MV-4-11 (cell line): ENCODE results near the gene PIANP.

Experiments
- DNase-seq: peaks from one replicate; lab custom pipeline; 2025; lab: John Stamatoyannopoulos, UW

Gene PIANP

DNA sequence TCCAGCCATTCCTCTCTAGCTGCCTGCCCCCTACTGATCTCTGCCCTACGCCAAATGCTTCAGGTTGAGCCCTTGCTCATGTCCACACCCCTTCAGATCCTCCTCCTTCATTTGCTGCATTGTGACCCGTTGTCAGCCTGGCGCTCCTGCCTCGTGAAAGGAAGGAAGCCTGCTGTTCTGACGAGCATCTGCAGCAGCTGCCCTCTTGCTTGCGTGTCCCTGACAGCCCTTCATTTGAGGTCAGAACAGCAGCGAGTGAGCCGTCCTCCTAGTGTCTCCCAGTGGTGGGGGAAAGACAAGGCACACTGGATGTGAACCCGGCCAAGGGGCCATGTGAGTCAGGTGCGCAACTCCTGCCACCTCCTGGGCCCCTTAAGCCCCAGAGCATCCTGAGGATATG, 3.0 kb upstream of the PIANP start:
- no peak for DNase-seq

- peak; percentile 9 for DNase-seq
Observed at GRCh38 chr12:6701078-6701768, 608 bp upstream of the PIANP start.

- DNase-seq, result no peak
Observed at GRCh38 chr12:6699989-6700645, 498 bp downstream of the PIANP start.

- DNase-seq, result no peak
Observed at GRCh38 chr12:6699259-6699988, 1.2 kb downstream of the PIANP start.

GRCh38 chr12:6698352-6699046, 2.1 kb downstream of the PIANP start:
- DNase-seq, result no peak

DNA sequence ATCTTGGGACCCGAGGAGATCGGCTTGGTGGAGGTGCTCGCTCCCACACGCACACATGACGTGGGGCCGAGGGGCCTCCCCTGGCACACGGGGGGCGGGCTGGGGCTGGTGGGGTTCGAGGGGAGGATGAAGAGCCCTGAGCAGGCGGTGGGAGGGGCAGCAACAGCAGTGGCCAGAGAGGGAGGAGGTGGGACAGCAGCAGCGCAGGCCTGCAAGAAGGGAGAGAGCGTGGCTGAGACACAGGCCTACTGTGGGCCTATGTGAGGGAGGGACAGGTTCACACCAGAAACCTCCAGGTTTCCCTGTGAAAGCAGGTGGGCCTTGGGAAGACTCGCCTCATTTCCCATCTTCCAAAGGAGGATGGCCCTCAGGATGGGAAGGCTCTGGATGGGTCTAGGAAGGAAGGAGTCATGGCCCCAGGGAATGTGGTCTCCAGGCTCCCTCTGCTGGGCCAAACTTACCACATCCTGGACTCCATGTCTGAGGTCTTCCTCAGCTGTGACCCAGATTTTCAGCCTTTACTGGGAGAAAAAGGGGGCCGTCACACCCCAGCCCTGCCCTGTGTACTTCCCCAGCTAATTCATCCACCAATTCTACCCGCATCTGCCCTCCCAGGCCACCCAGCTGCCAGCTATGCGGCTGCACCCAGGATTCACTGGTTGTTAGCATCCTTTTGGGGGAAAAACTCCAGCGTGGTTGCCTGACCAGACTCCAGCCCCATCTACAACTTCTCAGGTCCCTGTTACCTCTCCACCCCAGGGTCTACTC, 2.8 kb downstream of the PIANP start:
- DNase-seq, result no peak

DNA sequence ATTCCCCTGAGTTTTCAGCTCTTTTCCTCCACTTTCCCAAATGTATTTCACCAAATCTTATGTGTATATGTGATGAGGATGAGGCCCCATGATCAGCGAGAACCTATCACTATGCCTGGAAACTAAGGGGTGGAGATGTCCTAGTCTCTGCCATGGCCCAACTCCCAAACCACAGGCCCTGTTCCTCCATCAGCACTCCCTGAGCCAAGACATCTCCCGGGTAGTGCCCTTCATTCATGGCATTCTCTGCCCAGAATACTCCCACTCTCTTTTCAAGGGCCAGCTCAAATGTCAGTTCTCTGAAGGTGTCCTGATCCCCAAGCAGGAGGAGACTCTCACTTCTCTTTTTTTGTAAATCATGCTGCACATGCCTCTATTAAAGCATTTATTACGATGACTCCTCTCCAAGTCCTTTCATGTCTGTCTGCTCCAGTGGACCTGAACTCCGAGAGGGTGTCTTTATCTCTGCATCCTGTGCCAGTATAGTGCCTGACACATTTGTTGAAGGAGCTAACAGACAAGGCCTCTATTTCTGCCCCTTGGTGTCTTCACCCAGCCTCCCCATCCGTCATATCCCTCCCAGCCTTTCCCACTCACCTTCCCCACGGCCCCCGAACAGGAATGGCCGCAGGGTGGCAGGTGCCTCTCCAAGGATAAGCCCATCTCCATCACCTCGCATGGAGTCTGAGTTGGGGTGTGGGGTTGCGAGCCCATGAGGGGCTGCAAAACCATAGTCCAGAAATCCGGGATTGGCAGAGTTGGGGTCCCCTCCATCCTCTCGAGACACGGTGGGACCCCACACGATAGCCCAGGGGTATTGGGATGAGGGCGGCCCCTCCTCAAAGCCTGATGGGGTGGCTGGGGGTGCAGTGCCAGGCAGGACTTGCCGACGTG, 3.7 kb downstream of the PIANP start:
- peak; percentile 63 for DNase-seq

DNA sequence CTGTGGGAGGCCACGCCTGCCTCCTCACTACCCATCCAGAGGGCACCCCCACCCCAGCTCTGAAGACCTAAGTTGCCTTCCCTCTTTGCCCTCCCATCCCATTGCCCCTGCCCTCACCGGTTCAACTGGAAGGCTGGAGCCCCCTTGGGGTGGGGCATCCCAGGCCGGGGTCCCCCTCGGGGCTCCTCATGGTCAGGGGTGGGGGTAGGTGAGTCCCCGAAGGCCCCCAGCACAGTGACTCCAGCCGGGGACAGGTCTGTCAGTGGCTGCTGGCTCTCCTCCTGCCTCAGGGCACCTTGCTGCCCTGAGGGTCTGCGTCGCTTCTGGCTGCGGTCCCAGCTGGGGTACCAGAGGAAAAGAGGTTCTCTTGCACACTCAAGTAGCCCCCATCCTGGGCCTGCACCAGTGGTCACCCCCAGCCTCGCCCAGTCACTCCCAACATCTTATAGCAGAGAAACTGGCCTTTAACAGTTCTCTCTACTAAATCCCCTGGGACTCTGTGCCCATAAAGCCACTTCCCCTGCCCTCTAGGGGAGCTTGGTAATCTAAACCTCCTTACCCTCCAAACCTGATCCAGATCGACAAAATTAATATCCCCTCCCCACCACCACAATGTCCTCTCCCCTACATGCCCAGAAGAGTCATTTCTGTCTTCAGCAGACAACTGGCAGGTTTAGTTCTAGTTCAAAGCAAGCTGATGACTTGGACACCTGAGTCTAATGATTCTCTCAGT, 5.1 kb downstream of the PIANP start:
- no peak for DNase-seq

DNA sequence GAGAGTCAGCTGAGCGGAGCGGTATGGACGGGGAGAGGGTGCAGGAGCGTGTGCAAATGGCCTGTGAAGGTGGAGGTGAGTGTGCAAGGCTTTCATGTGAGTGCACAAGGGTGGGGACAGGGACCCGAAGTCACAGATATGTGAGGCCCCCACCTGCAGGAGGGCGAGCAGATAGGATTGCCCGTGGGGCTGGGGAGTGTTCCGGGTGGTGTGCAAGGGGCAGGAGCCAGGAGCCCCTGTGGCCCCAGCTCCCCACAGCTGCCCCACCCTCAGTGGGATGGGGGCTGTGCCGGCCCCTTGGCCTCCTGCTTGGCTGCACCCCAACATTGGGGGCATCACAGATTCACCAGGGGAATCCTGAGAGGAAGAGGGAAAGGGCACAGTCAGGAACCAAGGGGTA, 5.9 kb downstream of the PIANP start:
- no peak for DNase-seq

DNA sequence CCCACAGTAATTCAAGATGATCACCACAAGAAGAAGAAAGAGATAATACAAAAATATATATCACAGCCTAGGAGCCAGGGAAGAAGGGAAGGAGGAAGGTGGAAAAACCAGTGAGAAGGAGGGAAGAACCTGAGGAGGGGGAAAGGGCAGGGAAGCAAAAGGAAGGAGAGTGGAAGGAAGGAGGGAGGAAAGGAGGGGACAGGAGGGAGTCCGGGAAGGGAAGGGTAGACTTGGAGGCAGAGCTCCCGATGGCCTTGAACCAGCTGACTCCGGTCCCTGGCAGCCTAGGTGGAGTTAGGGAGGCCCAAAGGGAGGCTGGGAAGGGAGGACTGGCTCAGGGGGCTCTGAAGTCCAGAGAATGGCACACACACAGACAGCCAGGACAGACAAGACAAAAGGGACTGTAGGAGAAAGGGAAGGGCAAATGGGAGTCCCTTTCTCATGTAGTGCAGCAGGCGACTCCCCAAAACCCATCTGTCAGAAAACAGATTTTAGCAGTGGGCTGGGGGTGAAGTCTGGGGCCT, 6.7 kb downstream of the PIANP start:
- no peak for DNase-seq

DNA sequence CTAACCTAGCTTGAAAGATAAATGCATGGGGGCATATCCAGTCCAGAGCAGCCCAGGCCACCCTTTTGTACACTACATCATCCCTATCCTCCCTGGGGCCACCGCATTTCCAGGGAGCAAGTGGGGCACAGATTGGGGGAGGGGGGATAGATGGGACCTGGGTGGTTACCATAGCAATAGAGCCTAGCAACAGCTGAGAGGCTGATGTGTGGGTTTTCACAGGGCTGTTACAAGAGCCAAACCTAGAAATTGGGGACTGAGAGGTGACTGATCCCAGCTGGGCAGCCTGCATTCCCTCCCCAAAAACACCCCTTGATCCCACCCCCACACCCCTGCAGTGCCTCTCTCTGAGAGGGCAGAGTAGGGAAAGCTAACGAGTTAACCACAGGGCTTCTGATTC, 7.7 kb downstream of the PIANP start:
- DNase-seq, result no peak

DNA sequence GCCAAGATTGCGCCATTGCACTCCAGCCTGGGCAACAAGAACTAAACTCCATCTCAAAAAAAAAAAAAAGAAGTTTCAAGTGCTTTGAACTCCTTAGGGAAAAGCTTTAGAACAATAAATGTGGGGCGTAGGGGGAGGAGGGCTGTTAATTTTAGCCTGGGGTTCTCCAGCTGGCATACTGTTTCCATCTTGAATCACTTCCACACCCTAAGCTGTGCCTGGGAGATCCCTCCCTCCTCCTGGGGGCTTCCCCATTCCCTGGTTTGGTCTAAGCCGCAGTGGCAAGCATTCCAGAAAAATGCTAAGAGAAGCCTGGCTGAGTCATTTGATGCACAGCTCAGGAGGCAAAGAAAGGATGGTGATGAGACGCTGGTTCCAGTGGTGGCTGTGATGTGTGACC, 9.1 kb downstream of the PIANP start:
- no peak for DNase-seq

DNA sequence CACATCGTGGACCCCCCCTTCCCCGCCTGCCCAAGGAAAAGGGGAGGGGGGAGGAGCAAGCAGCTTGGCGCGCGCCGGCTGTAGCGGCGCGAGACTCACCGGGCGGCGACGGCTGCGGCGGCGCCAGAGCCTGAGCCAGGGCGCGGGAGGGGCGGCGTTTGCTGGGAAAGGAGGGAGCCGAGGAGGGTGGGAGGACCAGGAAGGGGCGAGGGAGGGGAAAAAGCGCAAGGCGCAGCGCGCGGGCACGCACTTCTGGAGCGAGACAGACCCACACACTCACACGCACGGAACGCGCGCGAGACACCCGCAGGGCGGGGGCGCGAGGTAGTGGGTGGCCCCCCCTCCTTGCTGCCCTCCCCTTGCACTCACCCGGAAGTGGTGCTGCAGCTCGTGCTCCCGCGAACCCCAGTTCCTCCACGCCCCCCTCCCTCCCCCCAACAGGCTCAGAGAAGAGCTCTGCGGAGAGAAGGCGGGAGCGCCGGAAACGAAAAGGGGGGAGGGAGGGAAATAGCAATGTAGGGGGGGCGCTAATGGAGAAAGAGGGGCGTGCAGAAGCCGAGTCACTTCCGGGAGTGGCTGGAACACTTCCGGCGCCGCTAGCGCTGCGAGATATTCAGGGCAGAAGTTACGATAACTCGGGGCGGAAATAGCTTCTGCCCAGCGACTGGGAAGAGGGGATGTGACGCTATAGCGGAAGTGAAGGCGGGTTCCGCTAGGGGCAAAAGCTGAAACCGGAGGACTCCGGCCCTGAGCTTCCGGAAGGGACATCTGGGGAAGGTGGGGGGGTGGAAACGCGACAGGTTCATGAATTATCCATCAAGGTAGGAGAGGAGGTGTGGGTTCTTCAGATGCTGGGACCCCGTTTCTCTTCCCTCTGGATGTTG, 11.4 kb downstream of the PIANP start, which contains the start of gene ZNF384:
TSS of gene ZNF384 (minus strand) at position 377 of the 884 bp plus-strand sequence. CDS start 9,855 bp downstream, outside the sequence.
- peak; percentile 100 for DNase-seq

DNA sequence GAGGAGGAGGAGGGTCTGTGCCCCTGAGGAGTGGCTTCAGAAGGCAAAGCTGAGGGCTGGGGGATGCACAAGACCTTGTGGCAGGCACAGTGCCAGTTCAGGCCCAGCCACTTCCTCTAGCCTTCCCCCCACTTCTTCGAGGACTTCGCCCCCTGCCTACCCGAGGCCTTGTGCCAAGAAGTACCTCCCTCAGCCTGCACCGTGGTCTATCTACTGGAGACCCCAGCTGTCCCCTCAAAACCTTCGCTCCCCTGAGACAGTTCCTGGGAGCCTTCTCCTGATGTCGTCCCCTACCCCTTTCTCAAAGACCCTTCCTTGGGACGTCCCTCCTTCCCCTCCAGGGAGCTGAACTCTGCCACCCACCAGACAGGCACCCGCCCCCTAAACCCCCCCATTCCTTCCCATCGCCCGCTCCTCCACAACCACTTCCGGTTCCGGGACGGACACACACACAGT, 12.0 kb downstream of the PIANP start:
- peak; percentile 32 for DNase-seq

- no peak for DNase-seq
Observed at GRCh38 chr12:6685814-6686213, 14.8 kb downstream of the PIANP start.

- DNase-seq, result peak; percentile 48
Observed at GRCh38 chr12:6684609-6685008, 16.0 kb downstream of the PIANP start.

- no peak for DNase-seq
Observed at GRCh38 chr12:6676962-6677361, 23.7 kb downstream of the PIANP start.

- DNase-seq, result no peak
Observed at GRCh38 chr12:6672143-6672542, 28.5 kb downstream of the PIANP start.
